Adrenal gland (tissue), 5 donors: Measurements from ENCODE around the gene CABP2.

ENCODE experiments used
- POLR2A ChIP-seq, 2 donors: fragments of 450-650 bp; IDR thresholded peaks; one replicate each; pipeline ENCODE4 v1.6.1; 2017; ENCODE audit warnings: antibody characterized with exemption in 2 of 2, mild to moderate bottlenecking in 2 of 2, moderate library complexity in 1 of 2
- TF ChIP-seq, protein P1 (sequence below), 6 experiments: fragments of 450-650 bp in 4 of 6; fragments of 200-600 bp in 2 of 6; sonication (generic) in 1 of 6; IDR thresholded peaks; 1 replicate in 5 of 6; 2 replicates in 1 of 6; pipeline versions ENCODE4 v1.5.1 to v1.8.0; 2016 to 2021; ENCODE audit warnings: antibody characterized with exemption in 6 of 6, mild to moderate bottlenecking in 2 of 6, moderate library complexity in 1 of 6
- donor health status: DM: no; HTN: no; CAD: no.

DNA sequence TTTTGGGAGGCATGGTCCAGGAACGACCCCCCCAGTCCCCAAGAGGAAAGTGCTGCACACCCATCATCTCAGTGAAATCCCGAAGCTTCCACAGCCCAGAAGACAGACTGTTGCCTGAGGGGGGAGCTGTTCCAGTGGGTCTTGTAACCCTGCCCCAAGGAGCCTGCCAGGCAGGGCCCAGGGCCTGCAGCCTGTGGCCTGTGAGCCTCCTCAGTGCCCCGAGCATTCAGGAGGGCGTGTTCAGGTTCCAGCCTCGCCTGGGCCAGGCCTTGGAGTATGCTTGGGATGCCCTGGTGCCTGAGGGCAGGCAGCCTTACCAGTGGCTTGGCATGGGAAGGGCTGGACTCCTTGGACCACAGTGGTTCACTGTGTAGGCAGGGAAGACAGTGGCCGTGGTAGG, 18.0 kb upstream of the CABP2 start:
- TF ChIP-seq POLR2A (IDR thresholded peaks at IDR 0.05), result no peak
- TF ChIP-seq, protein P1, sequence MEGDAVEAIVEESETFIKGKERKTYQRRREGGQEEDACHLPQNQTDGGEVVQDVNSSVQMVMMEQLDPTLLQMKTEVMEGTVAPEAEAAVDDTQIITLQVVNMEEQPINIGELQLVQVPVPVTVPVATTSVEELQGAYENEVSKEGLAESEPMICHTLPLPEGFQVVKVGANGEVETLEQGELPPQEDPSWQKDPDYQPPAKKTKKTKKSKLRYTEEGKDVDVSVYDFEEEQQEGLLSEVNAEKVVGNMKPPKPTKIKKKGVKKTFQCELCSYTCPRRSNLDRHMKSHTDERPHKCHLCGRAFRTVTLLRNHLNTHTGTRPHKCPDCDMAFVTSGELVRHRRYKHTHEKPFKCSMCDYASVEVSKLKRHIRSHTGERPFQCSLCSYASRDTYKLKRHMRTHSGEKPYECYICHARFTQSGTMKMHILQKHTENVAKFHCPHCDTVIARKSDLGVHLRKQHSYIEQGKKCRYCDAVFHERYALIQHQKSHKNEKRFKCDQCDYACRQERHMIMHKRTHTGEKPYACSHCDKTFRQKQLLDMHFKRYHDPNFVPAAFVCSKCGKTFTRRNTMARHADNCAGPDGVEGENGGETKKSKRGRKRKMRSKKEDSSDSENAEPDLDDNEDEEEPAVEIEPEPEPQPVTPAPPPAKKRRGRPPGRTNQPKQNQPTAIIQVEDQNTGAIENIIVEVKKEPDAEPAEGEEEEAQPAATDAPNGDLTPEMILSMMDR (IDR thresholded peaks at IDR 0.05), result no peak
